HG03064 (cell line): Measurements from ENCODE around the gene KRI1.

Source experiments
- ATAC-seq: cut with Tn5 transposase; IDR thresholded peaks from one replicate; pipeline ENCODE4 v1.9.1; 2021; ENCODE audit warnings: low read depth; ENCODE audit not compliant: unreplicated experiment

KRI1 gene

DNA sequence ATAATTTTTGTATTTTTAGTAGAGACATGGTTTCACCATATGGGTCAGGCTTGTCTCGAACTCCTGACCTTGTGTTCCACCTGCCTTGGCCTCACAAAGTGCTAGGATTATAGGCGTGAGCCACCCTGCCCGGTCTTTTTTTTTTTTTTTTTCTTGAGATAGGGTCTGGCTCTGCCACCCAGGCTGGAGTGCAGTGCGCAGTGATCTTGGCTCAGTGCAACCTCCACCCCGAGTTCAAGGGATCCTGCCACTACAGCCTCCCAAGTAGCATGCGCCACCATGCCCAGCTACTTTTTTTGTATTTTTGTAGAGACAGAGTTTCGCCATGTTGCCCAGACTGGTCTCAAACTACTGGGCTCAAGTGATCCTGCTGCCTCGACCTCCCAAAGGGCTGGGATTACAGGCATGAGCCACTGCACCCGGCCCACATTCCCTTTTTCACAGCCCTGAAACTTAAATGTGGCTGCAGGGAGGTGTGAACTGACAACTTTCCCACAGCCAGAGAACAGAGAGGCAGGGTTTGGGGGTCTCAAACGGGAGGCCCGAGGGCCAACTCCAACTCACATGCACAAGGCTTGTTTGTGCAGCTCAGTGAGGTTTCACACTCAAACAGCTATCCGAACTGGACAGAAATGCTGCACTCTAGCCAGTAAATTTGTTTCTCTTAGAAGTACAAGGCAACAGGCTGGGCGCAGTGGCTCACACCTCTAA is 44.2 kb downstream of the KRI1 start:
- no peak for ATAC-seq

GRCh38 chr19:10520652-10521318 is 45.0 kb downstream of the KRI1 start:
- no peak for ATAC-seq

- no peak for ATAC-seq
These were observed 46.4 kb downstream of the KRI1 start for GRCh38 chr19:10519421-10519820.

DNA sequence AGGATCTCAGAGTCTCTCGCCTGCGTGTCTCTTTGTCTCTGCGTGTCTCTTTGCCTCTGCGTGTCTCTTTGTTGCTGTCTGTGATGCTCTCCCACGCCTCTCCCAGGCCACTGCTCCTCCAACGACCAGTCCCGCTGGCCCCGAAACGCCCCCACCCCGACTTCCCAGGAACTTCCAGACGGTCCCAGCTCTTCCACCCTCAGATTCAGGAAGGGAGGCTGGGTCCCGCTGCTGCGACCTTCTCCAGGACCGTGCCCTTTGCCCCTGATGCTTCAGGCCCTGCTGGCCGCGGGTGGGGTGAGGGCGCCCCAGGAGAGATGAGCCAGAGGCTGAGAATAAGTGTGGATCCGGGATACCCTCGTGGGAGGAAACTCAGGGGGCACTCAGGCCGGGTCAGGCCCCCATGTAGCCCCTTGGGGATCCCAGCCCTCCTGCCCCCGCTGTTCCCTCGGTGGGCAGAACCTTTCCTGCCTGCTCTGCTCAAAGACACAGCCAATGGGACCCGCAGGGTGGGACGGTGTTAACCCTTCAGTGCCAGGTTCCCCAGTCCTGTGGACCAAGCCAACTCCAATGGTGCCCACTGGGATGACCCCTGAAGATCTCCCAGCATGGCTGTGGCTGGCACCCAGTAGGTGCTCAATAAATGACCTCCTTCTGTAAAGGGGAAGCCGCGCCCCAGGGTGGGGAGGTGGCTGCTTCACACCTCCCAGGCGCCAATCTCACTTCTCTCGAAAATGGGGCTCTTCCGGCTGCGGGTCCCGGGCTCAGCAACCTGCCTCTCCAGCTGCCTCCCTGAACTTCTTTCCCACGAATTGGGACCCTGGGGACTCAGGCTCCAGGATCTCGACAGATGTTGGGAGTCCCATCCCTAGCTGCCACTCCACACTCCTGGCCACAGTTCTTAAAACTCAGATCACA is 47.1 kb downstream of the KRI1 start:
- no peak for ATAC-seq

GRCh38 chr19:10517760-10518443 is 47.9 kb downstream of the KRI1 start:
- ATAC-seq, result no peak

- no peak for ATAC-seq
These were observed 48.5 kb downstream of the KRI1 start, which contains the start of gene S1PR5 for GRCh38 chr19:10517361-10517759. S1PR5 (minus strand) TSS chr19:10517447; CDS start chr19:10515011, 2,436 bp downstream.

- no peak for ATAC-seq
These were observed 49.0 kb downstream of the KRI1 start for GRCh38 chr19:10516671-10517286.

GRCh38 chr19:10516064-10516385 is 49.8 kb downstream of the KRI1 start:
- ATAC-seq, result no peak

DNA sequence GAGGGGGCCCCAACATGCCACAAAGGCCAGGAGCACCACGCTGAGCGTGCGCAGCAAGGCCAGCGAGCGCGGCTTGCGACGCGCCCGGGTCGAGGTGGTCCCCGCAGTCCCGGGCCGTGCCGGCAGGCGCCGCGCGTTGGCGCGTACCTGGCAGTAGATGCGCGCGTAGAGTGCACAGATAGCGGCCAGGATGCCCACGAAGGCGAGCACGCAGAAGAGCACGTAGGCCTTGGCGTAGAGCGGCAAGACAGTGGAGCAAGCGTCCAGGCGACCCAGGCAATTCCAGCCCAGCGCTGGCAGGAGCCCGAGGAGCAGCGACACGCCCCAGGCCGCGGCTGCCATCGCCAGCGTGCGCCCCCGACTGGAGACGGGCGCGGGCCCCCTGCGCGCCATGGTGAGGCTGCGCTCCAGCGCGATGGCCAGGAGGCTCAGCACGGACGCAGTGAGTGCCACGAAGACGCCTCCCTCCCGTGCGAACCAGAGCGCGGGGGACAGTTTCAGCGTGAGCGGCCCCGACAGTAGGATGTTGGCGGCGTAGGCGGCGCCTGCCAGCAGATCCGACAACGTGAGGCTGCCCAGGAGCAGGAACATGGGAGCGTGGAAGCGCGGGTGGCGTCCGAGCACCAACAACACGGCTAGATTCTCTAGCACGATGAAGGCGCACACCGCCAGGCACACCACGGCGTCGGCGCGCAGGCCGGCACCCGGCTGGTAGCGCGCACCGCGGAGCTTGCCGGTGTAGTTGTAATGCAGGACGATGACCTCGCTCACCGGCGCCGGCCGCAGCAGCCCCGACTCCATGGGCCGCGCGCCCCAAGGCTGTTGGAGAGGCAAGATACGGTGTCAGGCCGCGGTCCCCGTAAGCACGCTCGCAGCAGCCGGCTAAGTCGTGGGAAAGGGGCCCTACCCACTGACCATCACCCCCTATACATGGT is 51.3 kb downstream of the KRI1 start:
- no peak for ATAC-seq

GRCh38 chr19:10513223-10513622 is 52.6 kb downstream of the KRI1 start:
- no peak for ATAC-seq

- no peak for ATAC-seq
These were observed 55.5 kb downstream of the KRI1 start for GRCh38 chr19:10510301-10510802.

GRCh38 chr19:10508707-10509106 is 57.1 kb downstream of the KRI1 start:
- no peak for ATAC-seq

DNA sequence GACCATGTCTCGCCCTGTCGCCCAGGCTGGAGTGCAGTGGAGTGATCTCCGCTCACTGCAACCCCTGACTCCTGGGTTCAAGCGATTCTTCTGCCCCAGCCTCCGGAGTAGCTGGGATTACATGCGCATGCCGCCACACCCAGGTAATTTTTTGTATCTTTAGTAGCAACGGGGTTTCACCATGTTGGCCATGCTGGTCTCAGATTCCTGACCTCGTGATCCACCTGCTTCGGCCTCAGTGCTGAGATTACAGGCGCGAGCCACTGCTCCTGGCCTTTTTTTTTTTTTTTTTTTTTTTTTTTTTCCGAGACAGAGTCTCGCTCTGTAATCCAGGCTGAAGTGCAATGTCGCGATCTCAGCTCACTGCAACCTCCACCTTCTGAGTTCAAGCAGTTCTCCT is 57.8 kb downstream of the KRI1 start:
- no peak for ATAC-seq

- no peak for ATAC-seq
These were observed 60.1 kb downstream of the KRI1 start for GRCh38 chr19:10505583-10506229.
